ENCODE measurements around the gene PSRC1. TPM values are rescaled to one million over a fixed set of nuclear protein-coding genes. Genes with fewer than 3 reads are reported as not detected.

PSRC1 gene
- total and polyA plus RNA-seq, 2 donors (not counting 3 experiments of a cell fraction or from before 2014, with no cell fraction given): 25.0 to 29.3 TPM

GRCh38 chr1:109304226-109304920 lies 21.4 kb upstream of the PSRC1 start:
- intact Hi-C loops (cut with micrococcal nuclease): no loop called here
- H3K9ac ChIP-seq (replicated peaks; ENCODE audit: extremely low read depth, insufficient read depth, low read length): no peak overlapping the region
- DNase-seq (ENCODE audit: low read depth, low spot score) (no peak), FAIRE-seq (no peak)
- no peaks in the 10 kb centered on the region for H3K9me3 ChIP-seq (replicated peaks; ENCODE audit: control insufficient read depth, insufficient read depth, low read length)
- no peak overlapping the region for H3K27ac ChIP-seq (ENCODE audit: insufficient read depth, low read depth, low read length)
- no peaks in the 10 kb centered on the region for H3K4me1 ChIP-seq (ENCODE audit: control insufficient read depth, extremely low read depth, insufficient read depth, low read length)
- CTCF ChIA-PET: interaction anchor here (1.6 kb wide), 1 partner anchor 25 kb away, joined by 3 read pairs; no protein-coding TSS in a partner anchor
- peaks cover 12 to 13% of the 10 kb centered on the region in 2 experiments for H3K27me3 ChIP-seq (ENCODE audit: control insufficient read depth in 2 of 2, insufficient read depth in 2 of 2, low read length in 2 of 2)
- no peak overlapping the region for H3K4me2 ChIP-seq (ENCODE audit: insufficient read depth, low read length)
- no TSS peak for BruUV-seq (replicated peaks)
- POLR2A ChIA-PET: no interaction called here
- no peak overlapping the region for H2AFZ ChIP-seq (ENCODE audit: low read depth, low read length)
- no peaks in the 10 kb centered on the region for H3K36me3 ChIP-seq (ENCODE audit: control insufficient read depth in 2 of 2, extremely low read depth in 1 of 2, insufficient read depth in 2 of 2, low read length in 2 of 2)
- no peak overlapping the region for H3K4me3 ChIP-seq (replicated peaks in 1 of 3; ENCODE audit: insufficient read depth in 1 of 3, low read depth in 1 of 3, low read length in 3 of 3)
- no peaks in the 10 kb centered on the region for H3K9me1 ChIP-seq (replicated peaks; ENCODE audit: control insufficient read depth, extremely low read depth, insufficient read depth, low read length)
- TF ChIP-seq EZH2 (IDR thresholded peaks at IDR 0.05; ENCODE audit: borderline replicate concordance, low read depth, low read length, severe bottlenecking) (no peak), MAX (IDR thresholded peaks at IDR 0.05; ENCODE audit: insufficient read depth, insufficient read length) (no peak), FOS (IDR thresholded peaks at IDR 0.05; ENCODE audit: borderline replicate concordance, insufficient read depth, low read length) (no peak), POLR2A (IDR thresholded peaks at IDR 0.05; ENCODE audit: low read depth, low read length) (no peak), CTCF (IDR thresholded peaks at IDR 0.05; ENCODE audit: extremely low read depth in 1 of 2, insufficient read depth in 1 of 2, low read depth in 1 of 2, low read length in 2 of 2) (no peak), POLR2AphosphoS5 (IDR thresholded peaks at IDR 0.05; ENCODE audit: insufficient read depth, low read depth, low read length) (no peak), JUN (IDR thresholded peaks at IDR 0.05; ENCODE audit: borderline replicate concordance, insufficient read depth, insufficient read length, low read depth) (no peak), GATA2 (IDR thresholded peaks at IDR 0.05; ENCODE audit: insufficient read depth, insufficient read length, low read depth, low read length) (no peak), MYC (IDR thresholded peaks at IDR 0.05; ENCODE audit: low read depth, low read length) (no peak)
- H3K79me2 ChIP-seq (ENCODE audit: control insufficient read depth, insufficient read depth, low read length): no peaks in the 10 kb centered on the region
- H4K20me1 ChIP-seq (replicated peaks; ENCODE audit: control insufficient read depth, extremely low read depth, insufficient read depth, low read length): no peaks in the 10 kb centered on the region
- dilution Hi-C loops (cut with MboI; ENCODE audit: extremely low pct_ligation_motif_present, low sequenced_read_pairs): no loop called here

All from endothelial cell of umbilical vein (primary cell).